Type B pancreatic cell (in vitro differentiated cells): ENCODE results near the gene ZNF277. TPM values are rescaled to one million over a fixed set of nuclear protein-coding genes. Genes with fewer than 3 reads are reported as not detected.

Experiments used
- DNase-seq: peaks from one replicate; pipeline ENCODE4 v3.0.0; 2021; ENCODE audit warnings: mixed read lengths; ENCODE audit not compliant: unreplicated experiment; ENCODE audit errors: extremely low spot score
- H3K27ac Mint-ChIP-seq: 2 replicates; pipeline ENCODE4 v1.8.0; 2021; ENCODE audit warnings: mild to moderate bottlenecking, mixed read lengths
- H3K27me3 Mint-ChIP-seq: 2 replicates; pipeline ENCODE4 v1.8.0; 2021; ENCODE audit warnings: mixed read lengths
- H3K36me3 Mint-ChIP-seq: 2 replicates; pipeline ENCODE4 v1.8.0; 2021; ENCODE audit warnings: mixed read lengths
- H3K4me1 Mint-ChIP-seq: one replicate; pipeline ENCODE4 v1.8.0; 2021; ENCODE audit warnings: mixed read lengths; ENCODE audit not compliant: unreplicated experiment
- H3K4me3 Mint-ChIP-seq: 2 replicates; pipeline ENCODE4 v1.8.0; 2021; ENCODE audit warnings: mild to moderate bottlenecking, mixed read lengths
- H3K9me3 Mint-ChIP-seq: 2 replicates; pipeline ENCODE4 v1.8.0; 2021; ENCODE audit warnings: mixed read lengths
- CTCF ChIP-seq: fragments of 200-600 bp; sonication (generic); conservative IDR thresholded peaks from 2 replicates; pipeline ENCODE4 v1.5.0; 2021; ENCODE audit warnings: antibody characterized with exemption, mild to moderate bottlenecking
- total RNA-seq: library from RNA; stranded (reverse); gene quantifications from 2 replicates; pipeline ENCODE4 v1.2.1, GENCODE V29; 2021; ENCODE audit warnings: low replicate concordance

Gene ZNF277
- total RNA-seq, 1 donor from 2014 or later = 21.4 TPM

GRCh38 chr7:112283382-112283910 lies 77.0 kb downstream of the ZNF277 start:
- Mint-ChIP-seq H3K27me3 (no peaks in the 10 kb centered on the region), H3K4me1 (peaks cover 32% of the 10 kb centered on the region), H3K36me3 (peaks cover 4% of the 10 kb centered on the region), H3K4me3 (no peak overlapping the region), H3K27ac (no peak overlapping the region), H3K9me3 (no peaks in the 10 kb centered on the region)
- TF ChIP-seq CTCF = no peak
- no peak for DNase-seq

- Mint-ChIP-seq H3K4me3 (no peak overlapping the region), H3K36me3 (peaks cover 8% of the 10 kb centered on the region), H3K4me1 (peaks cover 19% of the 10 kb centered on the region), H3K9me3 (no peaks in the 10 kb centered on the region), H3K27me3 (no peaks in the 10 kb centered on the region), H3K27ac (no peak overlapping the region)
- no peak for DNase-seq
- no peak for TF ChIP-seq CTCF
Measured at GRCh38 chr7:112286250-112287086, 80.0 kb downstream of the ZNF277 start.

- H3K27ac Mint-ChIP-seq = no peak overlapping the region
- no peak for DNase-seq
- H3K4me3 Mint-ChIP-seq = no peak overlapping the region
- H3K4me1 Mint-ChIP-seq = peaks cover 17% of the 10 kb centered on the region
- H3K9me3 Mint-ChIP-seq = no peaks in the 10 kb centered on the region
- TF ChIP-seq CTCF = no peak
- peaks cover 8% of the 10 kb centered on the region for H3K36me3 Mint-ChIP-seq
- no peaks in the 10 kb centered on the region for H3K27me3 Mint-ChIP-seq
Measured at GRCh38 chr7:112288301-112288700, 81.8 kb downstream of the ZNF277 start.

- Mint-ChIP-seq H3K9me3 (no peaks in the 10 kb centered on the region), H3K36me3 (peaks cover 8% of the 10 kb centered on the region), H3K27me3 (no peaks in the 10 kb centered on the region), H3K27ac (no peak overlapping the region), H3K4me3 (no peak overlapping the region), H3K4me1 (peaks cover 17% of the 10 kb centered on the region)
- no peak for DNase-seq
- TF ChIP-seq CTCF = no peak
Measured at GRCh38 chr7:112290065-112290464, 83.6 kb downstream of the ZNF277 start.

GRCh38 chr7:112292162-112292561 lies 85.7 kb downstream of the ZNF277 start:
- Mint-ChIP-seq H3K36me3 (peaks cover 4% of the 10 kb centered on the region), H3K9me3 (no peaks in the 10 kb centered on the region), H3K27ac (no peak overlapping the region), H3K4me1 (peaks cover 4% of the 10 kb centered on the region), H3K4me3 (no peak overlapping the region), H3K27me3 (no peaks in the 10 kb centered on the region)
- no peak for TF ChIP-seq CTCF
- DNase-seq = no peak
